PC-9 (cell line): ENCODE results near the gene C5orf58.

Experiments used
- EZH2 ChIP-seq: fragments of 200-600 bp; sonication (generic); IDR thresholded peaks from 2 replicates; pipeline ENCODE4 v1.8.0; 2017; ENCODE audit warnings: antibody characterized with exemption, low read depth
- TF ChIP-seq, protein P1 (sequence below): fragments of 200-600 bp; sonication (generic); conservative IDR thresholded peaks from 2 replicates; pipeline ENCODE4 v1.6.1; 2017; ENCODE audit warnings: mixed run types, antibody characterized with exemption, mild to moderate bottlenecking, moderate library complexity

DNA sequence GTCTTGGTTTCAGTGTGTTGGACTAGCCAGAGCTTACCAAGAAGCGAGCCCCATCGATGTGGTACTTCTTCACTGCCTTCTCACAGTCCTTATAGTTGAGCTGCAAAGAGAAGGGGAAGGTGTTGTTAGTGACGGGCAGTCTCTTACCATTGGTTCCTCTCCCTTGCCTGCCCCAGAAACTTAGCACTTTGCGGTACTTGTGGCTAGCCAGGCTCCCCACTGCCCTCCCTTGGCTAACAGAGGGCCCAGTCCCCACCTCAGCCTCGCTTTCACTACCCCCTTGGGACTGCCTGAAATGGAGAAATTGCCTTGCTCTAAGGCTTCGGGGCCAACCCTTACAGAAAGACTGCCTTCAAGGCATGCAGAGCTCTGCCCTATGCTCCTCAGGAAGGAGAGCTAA, 60.5 kb downstream of the C5orf58 start:
- TF ChIP-seq, protein P1, sequence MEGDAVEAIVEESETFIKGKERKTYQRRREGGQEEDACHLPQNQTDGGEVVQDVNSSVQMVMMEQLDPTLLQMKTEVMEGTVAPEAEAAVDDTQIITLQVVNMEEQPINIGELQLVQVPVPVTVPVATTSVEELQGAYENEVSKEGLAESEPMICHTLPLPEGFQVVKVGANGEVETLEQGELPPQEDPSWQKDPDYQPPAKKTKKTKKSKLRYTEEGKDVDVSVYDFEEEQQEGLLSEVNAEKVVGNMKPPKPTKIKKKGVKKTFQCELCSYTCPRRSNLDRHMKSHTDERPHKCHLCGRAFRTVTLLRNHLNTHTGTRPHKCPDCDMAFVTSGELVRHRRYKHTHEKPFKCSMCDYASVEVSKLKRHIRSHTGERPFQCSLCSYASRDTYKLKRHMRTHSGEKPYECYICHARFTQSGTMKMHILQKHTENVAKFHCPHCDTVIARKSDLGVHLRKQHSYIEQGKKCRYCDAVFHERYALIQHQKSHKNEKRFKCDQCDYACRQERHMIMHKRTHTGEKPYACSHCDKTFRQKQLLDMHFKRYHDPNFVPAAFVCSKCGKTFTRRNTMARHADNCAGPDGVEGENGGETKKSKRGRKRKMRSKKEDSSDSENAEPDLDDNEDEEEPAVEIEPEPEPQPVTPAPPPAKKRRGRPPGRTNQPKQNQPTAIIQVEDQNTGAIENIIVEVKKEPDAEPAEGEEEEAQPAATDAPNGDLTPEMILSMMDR, result no peak
- no peak for TF ChIP-seq EZH2
